IMR-90 (cell line): ENCODE data around the gene KRTAP3-2. TPM values are rescaled to one million over a fixed set of nuclear protein-coding genes. Genes with fewer than 3 reads are reported as not detected.

Experiments used
- ATAC-seq: fragments of 200-7000 bp; cut with Tn5 transposase; 2 replicates; pipeline ENCODE4 v1.9.1; 2020; ENCODE audit warnings: low read depth, mild to moderate bottlenecking, moderate library complexity
- BruUV-seq: library from RNA; stranded (reverse); fragments of 400-500 nt; replicated peaks from 2 replicates; lab custom pipeline; 2021; lab: Mats Ljungman, UMichigan
- CTCF ChIA-PET: fragments of 300-600 bp; formaldehyde crosslinking; extraction: SDS; loops from one replicate; lab custom pipeline; 2021; ENCODE audit warnings: antibody characterized with exemption; lab: Yijun Ruan, JAX
- POLR2A ChIA-PET: fragments of 300-600 bp; sonication (Branson Sonifier 250); formaldehyde crosslinking; loops from one replicate; lab custom pipeline; 2022; ENCODE audit warnings: antibody characterized with exemption; ENCODE audit not compliant: unreplicated experiment; lab: Charles Lee
- DNase-seq: peaks from one replicate; pipeline ENCODE4 v3.0.0; 2013
- H2AFZ ChIP-seq: replicated peaks from 2 replicates; pipeline ENCODE3; 2013; ENCODE audit warnings: low read length, mild to moderate bottlenecking; ENCODE audit not compliant: poor library complexity
- H2AK5ac ChIP-seq: 2 replicates; pipeline ENCODE4 v1.6.1; 2013; ENCODE audit warnings: low read depth, low read length, inconsistent platforms
- H2AK9ac ChIP-seq: replicated peaks from 2 replicates; pipeline ENCODE3; 2013; ENCODE audit warnings: mild to moderate bottlenecking, low read depth, low read length, moderate library complexity; ENCODE audit not compliant: poor library complexity
- H2BK120ac ChIP-seq: 2 replicates; pipeline ENCODE4 v1.6.1; 2013; ENCODE audit warnings: low read depth, low read length, inconsistent platforms
- H2BK15ac ChIP-seq: 3 replicates; pipeline ENCODE4 v1.6.1; 2013; ENCODE audit warnings: low read depth, low read length, inconsistent platforms
- H2BK20ac ChIP-seq: 2 replicates; pipeline ENCODE4 v1.6.1; 2013; ENCODE audit warnings: low read depth, mild to moderate bottlenecking, inconsistent platforms, low read length, moderate library complexity
- H2BK5ac ChIP-seq: 2 replicates; pipeline ENCODE4 v1.6.1; 2013; ENCODE audit warnings: mild to moderate bottlenecking, low read depth, low read length, inconsistent platforms; ENCODE audit not compliant: poor library complexity, severe bottlenecking
- H3K14ac ChIP-seq: replicated peaks from 2 replicates; pipeline ENCODE4 v1.6.1; 2013; ENCODE audit warnings: low read depth, low read length, inconsistent platforms
- H3K18ac ChIP-seq: 2 replicates; pipeline ENCODE4 v1.6.1; 2013; ENCODE audit warnings: low read depth, low read length, control low read depth
- H3K23ac ChIP-seq: 2 replicates; pipeline ENCODE4 v1.6.1; 2013; ENCODE audit warnings: low read depth, low read length, inconsistent platforms
- H3K27ac ChIP-seq: 2 replicates; pipeline ENCODE4 v1.5.1; 2013; ENCODE audit warnings: mild to moderate bottlenecking, control low read depth, low read length; ENCODE audit not compliant: insufficient read depth
- H3K27me3 ChIP-seq: 2 replicates; pipeline ENCODE4 v1.6.1; 2013; ENCODE audit warnings: low read length; ENCODE audit not compliant: control insufficient read depth, insufficient read depth
- H3K36me3 ChIP-seq: 2 replicates; pipeline ENCODE4 v1.6.1; 2013; ENCODE audit warnings: low read length, mixed read lengths; ENCODE audit not compliant: control insufficient read depth, insufficient read depth
- H3K4ac ChIP-seq: 2 replicates; pipeline ENCODE4 v1.6.1; 2013; ENCODE audit warnings: low read depth, low read length, inconsistent platforms
- H3K4me1 ChIP-seq: 2 replicates; pipeline ENCODE4 v1.6.1; 2013; ENCODE audit warnings: low read length, mixed read lengths; ENCODE audit not compliant: control insufficient read depth, insufficient read depth
- H3K4me2 ChIP-seq: 2 replicates; pipeline ENCODE4 v1.6.1; 2013; ENCODE audit warnings: low read depth, mild to moderate bottlenecking, control low read depth, low read length, moderate library complexity
- H3K4me3 ChIP-seq: 2 replicates; pipeline ENCODE4 v1.5.1; 2013; ENCODE audit warnings: low read depth, mild to moderate bottlenecking, control low read depth, low read length, moderate library complexity; ENCODE audit not compliant: insufficient read depth
- H3K56ac ChIP-seq: 2 replicates; pipeline ENCODE4 v1.6.1; 2013; ENCODE audit warnings: low read length, inconsistent platforms; ENCODE audit not compliant: insufficient read depth; ENCODE audit errors: extremely low read depth
- H3K79me1 ChIP-seq, 2 experiments: 2 replicates each; pipeline ENCODE4 v1.6.1; 2013; ENCODE audit warnings: low read length in 2 of 2, inconsistent platforms in 1 of 2, low read depth in 1 of 2
- H3K9ac ChIP-seq: 2 replicates; pipeline ENCODE4 v1.6.1; 2013; ENCODE audit warnings: low read depth, low read length, control low read depth
- H3K9me1 ChIP-seq: 2 replicates; pipeline ENCODE4 v1.6.1; 2013; ENCODE audit warnings: low read length, inconsistent platforms; ENCODE audit not compliant: insufficient read depth
- H3K9me3 ChIP-seq: 2 replicates; pipeline ENCODE4 v1.6.1; 2013; ENCODE audit warnings: low read length; ENCODE audit not compliant: control insufficient read depth, insufficient read depth
- H4K20me1 ChIP-seq: 2 replicates; pipeline ENCODE4 v1.6.1; 2013; ENCODE audit warnings: low read length, inconsistent platforms; ENCODE audit not compliant: insufficient read depth
- H4K5ac ChIP-seq: 2 replicates; pipeline ENCODE4 v1.6.1; 2013; ENCODE audit warnings: mild to moderate bottlenecking, low read depth, low read length, control low read depth
- H4K8ac ChIP-seq, 2 experiments: 2 replicates each; pipeline ENCODE4 v1.6.1; 2013; ENCODE audit warnings: low read depth in 2 of 2, low read length in 2 of 2, control low read depth in 1 of 2, inconsistent platforms in 1 of 2
- H4K91ac ChIP-seq: 2 replicates; pipeline ENCODE4 v1.6.1; 2013; ENCODE audit warnings: low read depth, low read length, inconsistent platforms; ENCODE audit not compliant: insufficient read depth
- CEBPB ChIP-seq: IDR thresholded peaks from 2 replicates; pipeline ENCODE4 v1.6.1; 2012; ENCODE audit warnings: low read depth, low read length, improper control_type of control experiment
- CHD1 ChIP-seq: IDR thresholded peaks from 2 replicates; pipeline ENCODE4 v1.6.1; 2012; ENCODE audit warnings: low read depth, low read length, improper control_type of control experiment
- FOS ChIP-seq: fragments of 150-350 bp; IDR thresholded peaks from 2 replicates; pipeline ENCODE4 v1.6.1; 2016; ENCODE audit warnings: low read depth, low read length
- MAFK ChIP-seq: IDR thresholded peaks from 2 replicates; pipeline ENCODE4 v1.6.1; 2012; ENCODE audit warnings: low read depth, low read length, improper control_type of control experiment
- MXI1 ChIP-seq: IDR thresholded peaks from 2 replicates; pipeline ENCODE4 v1.6.1; 2012; ENCODE audit warnings: low read depth, mild to moderate bottlenecking, low read length, moderate library complexity, borderline replicate concordance
- POLR2A ChIP-seq: IDR thresholded peaks from 2 replicates; pipeline ENCODE4 v1.6.1; 2012; ENCODE audit warnings: mild to moderate bottlenecking, low read depth, low read length
- RCOR1 ChIP-seq: IDR thresholded peaks from 2 replicates; pipeline ENCODE4 v1.6.1; 2012; ENCODE audit warnings: mild to moderate bottlenecking, low read length, improper control_type of control experiment; ENCODE audit not compliant: insufficient replicate concordance
- RFX5 ChIP-seq: IDR thresholded peaks from 2 replicates; pipeline ENCODE4 v1.8.0; 2012; ENCODE audit warnings: low read depth, mild to moderate bottlenecking, low read length, moderate library complexity
- WGBS, 2 experiments: methylation state at CpG; one replicate each; pipeline versions ENCODE4 v1.1.5 to v1.1.7; 2013; ENCODE audit warnings: missing lambda C conversion rate in 2 of 2; ENCODE audit not compliant: insufficient read length in 1 of 2; ENCODE audit errors: extremely low coverage in 2 of 2; 5-methylcytosine and 5-hydroxymethylcytosine counted together
- dilution Hi-C: fragments of 300-500 bp; cut with HindIII; formaldehyde crosslinking; loops from one replicate; pipeline ENCODE4 v1.14.3; 2018; ENCODE audit warnings: low sequenced_read_pairs; ENCODE audit not compliant: unreplicated experiment
- in situ Hi-C: fragments of 300-500 bp; cut with MboI; formaldehyde crosslinking; loops from 3 replicates; pipeline ENCODE4 v1.14.3; 2019; ENCODE audit warnings: low sequenced_read_pairs, inconsistent platforms, mixed read lengths
- intact Hi-C: fragments of 100-400 bp; cut with micrococcal nuclease; formaldehyde crosslinking; loops from 2 replicates; pipeline ENCODE4 v1.10.0; 2022
- polyA plus RNA-seq, 3 experiments: library from polyadenylated mRNA; depleted of rRNA; stranded (reverse); fragments of >200 nt; gene quantifications; 2 replicates each; pipeline ENCODE4 v1.2.3, GENCODE V29; 2012; ENCODE audit warnings: low replicate concordance in 1 of 3
- total RNA-seq: library from RNA; depleted of rRNA; stranded (reverse); fragments of >200 nt; gene quantifications from 2 replicates; pipeline ENCODE4 v1.2.3, GENCODE V29; 2012
- TF ChIP-seq, protein P1 (sequence below): fragments of 150-350 bp; IDR thresholded peaks from 2 replicates; pipeline ENCODE4 v1.6.1; 2016; ENCODE audit warnings: low read depth, mild to moderate bottlenecking, low read length, moderate library complexity, borderline replicate concordance

Gene KRTAP3-2
- total and polyA plus RNA-seq, 2 of the 4 experiments (the other 2 are of a cell fraction): not detected

DNA sequence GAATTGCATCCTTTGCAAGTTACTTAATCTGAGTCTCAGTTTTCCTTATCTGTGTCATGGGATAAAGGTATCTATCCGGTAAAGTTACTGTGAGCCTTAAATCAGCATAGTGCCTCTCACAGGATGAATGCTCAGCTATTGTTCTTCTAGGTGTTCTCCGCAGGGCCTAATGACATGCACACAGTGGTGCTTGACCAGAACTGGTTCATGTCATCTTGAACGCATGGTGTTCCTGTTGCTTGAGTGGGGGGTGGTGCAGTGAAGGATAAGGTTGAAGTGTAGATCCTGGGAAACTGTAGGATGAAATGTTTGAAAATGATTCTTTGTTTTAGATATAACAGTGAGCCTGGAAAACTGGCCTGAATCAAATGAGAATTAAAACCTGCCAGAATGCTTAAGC lies 19.6 kb downstream of the KRTAP3-2 start:
- in situ Hi-C loops: no loop called here
- H2BK120ac ChIP-seq: no peak overlapping the region
- no peak overlapping the region for H2AK9ac ChIP-seq
- no peak overlapping the region for H3K14ac ChIP-seq
- no peaks in the 10 kb centered on the region for H3K36me3 ChIP-seq
- H3K79me1 ChIP-seq: no peaks in the 10 kb centered on the region
- H4K5ac ChIP-seq: no peak overlapping the region
- H2BK15ac ChIP-seq: no peak overlapping the region; the same call in 2 of the 3 replicates
- H2AFZ ChIP-seq: peak overlapping the region; percentile 75
- H3K9ac ChIP-seq: no peak overlapping the region
- H3K9me1 ChIP-seq: no peaks in the 10 kb centered on the region
- intact Hi-C loops: no loop called here
- no peaks in the 10 kb centered on the region for H3K27me3 ChIP-seq
- 0 out of 2 replicates have a peak overlapping the region, but pooled peaks have one; percentile 1 for H2BK20ac ChIP-seq
- H2BK5ac ChIP-seq: no peak overlapping the region
- ATAC-seq: no peak
- TF ChIP-seq CHD1: no peak
- no peak for TF ChIP-seq MXI1
- TF ChIP-seq FOS: no peak
- TF ChIP-seq RFX5: no peak
- TF ChIP-seq, protein P1, sequence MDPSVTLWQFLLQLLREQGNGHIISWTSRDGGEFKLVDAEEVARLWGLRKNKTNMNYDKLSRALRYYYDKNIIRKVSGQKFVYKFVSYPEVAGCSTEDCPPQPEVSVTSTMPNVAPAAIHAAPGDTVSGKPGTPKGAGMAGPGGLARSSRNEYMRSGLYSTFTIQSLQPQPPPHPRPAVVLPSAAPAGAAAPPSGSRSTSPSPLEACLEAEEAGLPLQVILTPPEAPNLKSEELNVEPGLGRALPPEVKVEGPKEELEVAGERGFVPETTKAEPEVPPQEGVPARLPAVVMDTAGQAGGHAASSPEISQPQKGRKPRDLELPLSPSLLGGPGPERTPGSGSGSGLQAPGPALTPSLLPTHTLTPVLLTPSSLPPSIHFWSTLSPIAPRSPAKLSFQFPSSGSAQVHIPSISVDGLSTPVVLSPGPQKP: no peak
- TF ChIP-seq CEBPB: no peak
- no peak for TF ChIP-seq RCOR1
- TF ChIP-seq POLR2A: no peak
- no peak for TF ChIP-seq MAFK
- H3K4ac ChIP-seq: no peak overlapping the region
- no peak overlapping the region for H3K23ac ChIP-seq
- no peak overlapping the region for H3K4me3 ChIP-seq
- no peak overlapping the region for H3K56ac ChIP-seq
- no peak for DNase-seq
- 80% methylated on average over 1 of the region's 3 CpGs; no CpG with 5 or more reads in 1 of the 2 experiments for WGBS, 2 experiments
- no peak overlapping the region for H4K91ac ChIP-seq
- no TSS peak for BruUV-seq
- dilution Hi-C loops: no loop called here
- peak overlapping the region; percentile 35; the same call in 1 of the 2 replicates for H2AK5ac ChIP-seq
- ChIA-PET CTCF (no interaction called here), POLR2A (interaction anchor here (0.6 kb wide), 1 partner anchor 35 kb away, joined by 4 read pairs; no protein-coding TSS in a partner anchor)
- H4K8ac ChIP-seq: no peak overlapping the region
- no peaks in the 10 kb centered on the region for H3K9me3 ChIP-seq
- H4K20me1 ChIP-seq: no peaks in the 10 kb centered on the region
- H3K4me1 ChIP-seq: peaks cover 5% of the 10 kb centered on the region
- no peak overlapping the region for H3K4me2 ChIP-seq
- H3K18ac ChIP-seq: no peak overlapping the region
- no peak overlapping the region for H3K27ac ChIP-seq
